Duodenal mucosa (tissue), 2 donors: ENCODE measurements around the gene DSG3.
"Not testable (repeated sequence)": the region's sequence is repeated elsewhere in the genome, so short reads cannot be mapped to it uniquely, and the experiment has no call there.

Experiments
- H3K27ac ChIP-seq: one replicate; pipeline ENCODE4 v1.7.0; 2013; ENCODE audit warnings: low read depth, low read length
- H3K27me3 ChIP-seq, 2 donors: one replicate each; pipeline ENCODE4 v1.7.0; 2013; ENCODE audit warnings: low read length in 2 of 2, control low read depth in 1 of 2; ENCODE audit not compliant: insufficient read depth in 2 of 2, control insufficient read depth in 1 of 2
- H3K36me3 ChIP-seq, 2 donors: one replicate each; pipeline ENCODE4 v1.7.0; 2013; ENCODE audit warnings: low read length in 2 of 2, control low read depth in 1 of 2; ENCODE audit not compliant: insufficient read depth in 2 of 2, control insufficient read depth in 1 of 2
- H3K4me1 ChIP-seq, 2 donors: one replicate each; pipeline ENCODE4 v1.7.0; 2013; ENCODE audit warnings: low read length in 2 of 2, control low read depth in 1 of 2; ENCODE audit not compliant: insufficient read depth in 2 of 2, control insufficient read depth in 1 of 2
- H3K4me3 ChIP-seq, 2 donors: one replicate each; pipeline ENCODE4 v1.7.0; 2013; ENCODE audit warnings: low read length in 2 of 2, low read depth in 1 of 2
- H3K9ac ChIP-seq, 2 donors: one replicate each; pipeline ENCODE4 v1.7.0; 2013; ENCODE audit warnings: low read length in 2 of 2, low read depth in 1 of 2
- H3K9me3 ChIP-seq, 2 donors: one replicate each; pipeline ENCODE4 v1.7.0; 2013; ENCODE audit warnings: low read length in 2 of 2, control low read depth in 1 of 2; ENCODE audit not compliant: control insufficient read depth in 1 of 2

Gene DSG3

GRCh38 chr18:31489311-31489710, 41.8 kb downstream of the DSG3 start:
- Histone ChIP-seq H3K4me1 (peaks cover 5 to 12% of the 10 kb centered on the region in 2 donors), H3K27ac (no peak overlapping the region), H3K27me3 (no peaks in the 10 kb centered on the region), H3K9me3 (no peaks in the 10 kb centered on the region), H3K36me3 (no peaks in the 10 kb centered on the region), H3K9ac (no peak overlapping the region), H3K4me3 (no peak overlapping the region)

DNA sequence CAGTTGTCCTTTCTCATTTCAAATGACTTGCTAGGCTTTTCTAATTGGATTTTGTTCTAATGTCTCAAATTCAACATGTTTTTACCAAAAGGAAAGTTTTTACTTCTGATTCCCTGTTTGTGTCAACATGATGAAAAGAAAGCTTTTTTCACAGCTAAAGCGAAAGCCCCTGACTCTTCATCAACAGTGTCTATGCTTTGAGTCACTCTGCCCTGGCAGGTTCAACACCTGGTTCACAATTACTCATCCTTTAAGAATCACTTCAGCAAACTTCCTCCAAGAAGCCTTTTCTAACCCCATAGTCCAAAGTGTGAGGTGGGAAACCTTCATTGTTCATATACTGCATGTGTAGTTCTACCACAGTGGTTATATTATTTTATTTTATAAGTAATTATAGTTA, 42.8 kb downstream of the DSG3 start:
- H3K27me3 ChIP-seq: no peaks in the 10 kb centered on the region
- H3K4me1 ChIP-seq: peaks cover 5 to 12% of the 10 kb centered on the region in 2 donors
- H3K36me3 ChIP-seq: no peaks in the 10 kb centered on the region
- no peak overlapping the region for H3K27ac ChIP-seq
- H3K9ac ChIP-seq: no peak overlapping the region
- no peaks in the 10 kb centered on the region for H3K9me3 ChIP-seq
- H3K4me3 ChIP-seq: no peak overlapping the region

GRCh38 chr18:31490833-31491232, 43.3 kb downstream of the DSG3 start:
- H3K9ac ChIP-seq: no peak overlapping the region
- H3K9me3 ChIP-seq: no peaks in the 10 kb centered on the region
- peaks cover 5 to 12% of the 10 kb centered on the region in 2 donors for H3K4me1 ChIP-seq
- no peaks in the 10 kb centered on the region for H3K27me3 ChIP-seq
- no peak overlapping the region for H3K27ac ChIP-seq
- no peaks in the 10 kb centered on the region for H3K36me3 ChIP-seq
- H3K4me3 ChIP-seq: no peak overlapping the region

GRCh38 chr18:31491586-31491985, 44.0 kb downstream of the DSG3 start:
- Histone ChIP-seq H3K36me3 (no peaks in the 10 kb centered on the region), H3K27ac (no peak overlapping the region), H3K9ac (no peak overlapping the region), H3K4me1 (peaks cover 5 to 12% of the 10 kb centered on the region in 2 donors), H3K27me3 (no peaks in the 10 kb centered on the region), H3K4me3 (no peak overlapping the region), H3K9me3 (no peaks in the 10 kb centered on the region)

DNA sequence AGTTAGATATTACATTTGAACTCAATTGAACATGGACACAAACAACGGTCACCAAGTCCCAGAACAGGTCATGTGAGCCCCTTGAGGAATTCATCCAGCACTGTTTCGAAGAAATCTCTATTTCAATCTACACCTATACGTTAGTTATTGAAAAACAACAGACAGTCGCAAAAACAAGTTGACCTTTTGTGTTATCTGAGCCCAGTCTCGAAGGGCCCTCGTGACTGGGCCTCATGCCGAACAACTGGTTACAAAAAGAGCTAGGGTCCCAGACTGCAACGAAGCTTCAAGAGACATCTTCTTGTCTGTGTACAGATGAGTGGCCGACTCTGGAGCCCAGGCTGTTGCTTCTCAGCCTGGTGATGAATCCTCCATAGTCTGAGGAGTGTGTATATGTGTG, 45.1 kb downstream of the DSG3 start:
- no peak overlapping the region for H3K4me3 ChIP-seq
- no peaks in the 10 kb centered on the region for H3K36me3 ChIP-seq
- no peaks in the 10 kb centered on the region for H3K9me3 ChIP-seq
- H3K27ac ChIP-seq: no peak overlapping the region
- no peaks in the 10 kb centered on the region for H3K27me3 ChIP-seq
- no peak overlapping the region for H3K9ac ChIP-seq
- peaks cover 5 to 12% of the 10 kb centered on the region in 2 donors for H3K4me1 ChIP-seq

GRCh38 chr18:31493171-31493570, 45.6 kb downstream of the DSG3 start:
- no peak overlapping the region for H3K4me3 ChIP-seq
- H3K9ac ChIP-seq: no peak overlapping the region
- H3K27me3 ChIP-seq: no peaks in the 10 kb centered on the region
- no peak overlapping the region for H3K27ac ChIP-seq
- no peaks in the 10 kb centered on the region for H3K9me3 ChIP-seq
- peaks cover 5 to 12% of the 10 kb centered on the region in 2 donors for H3K4me1 ChIP-seq
- H3K36me3 ChIP-seq: no peaks in the 10 kb centered on the region

DNA sequence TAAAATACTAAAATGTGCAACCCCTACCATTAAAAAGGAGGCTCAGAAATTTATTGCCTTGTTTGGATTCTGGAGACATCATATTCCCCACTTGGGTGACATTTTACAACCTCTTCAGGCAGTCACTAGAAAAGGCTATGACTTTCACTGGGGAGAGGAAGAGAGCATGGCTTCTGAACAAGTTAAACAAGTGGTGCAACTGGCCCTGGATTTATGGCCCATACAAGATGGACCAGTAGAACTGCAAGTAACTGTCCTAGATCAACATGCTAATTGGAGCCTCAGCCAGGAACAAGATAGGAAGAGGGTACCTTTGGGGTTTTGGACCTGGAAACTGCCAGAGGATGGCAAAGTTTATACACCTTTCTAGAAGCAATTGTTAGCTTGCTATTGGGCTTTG, 46.4 kb downstream of the DSG3 start:
- peaks cover 5 to 12% of the 10 kb centered on the region in 2 donors for H3K4me1 ChIP-seq
- H3K27ac ChIP-seq: no peak overlapping the region
- no peak overlapping the region for H3K4me3 ChIP-seq
- no peak overlapping the region for H3K9ac ChIP-seq
- no peaks in the 10 kb centered on the region for H3K9me3 ChIP-seq
- H3K27me3 ChIP-seq: peaks cover 0 to 4% of the 10 kb centered on the region in 2 donors
- H3K36me3 ChIP-seq: no peaks in the 10 kb centered on the region

DNA sequence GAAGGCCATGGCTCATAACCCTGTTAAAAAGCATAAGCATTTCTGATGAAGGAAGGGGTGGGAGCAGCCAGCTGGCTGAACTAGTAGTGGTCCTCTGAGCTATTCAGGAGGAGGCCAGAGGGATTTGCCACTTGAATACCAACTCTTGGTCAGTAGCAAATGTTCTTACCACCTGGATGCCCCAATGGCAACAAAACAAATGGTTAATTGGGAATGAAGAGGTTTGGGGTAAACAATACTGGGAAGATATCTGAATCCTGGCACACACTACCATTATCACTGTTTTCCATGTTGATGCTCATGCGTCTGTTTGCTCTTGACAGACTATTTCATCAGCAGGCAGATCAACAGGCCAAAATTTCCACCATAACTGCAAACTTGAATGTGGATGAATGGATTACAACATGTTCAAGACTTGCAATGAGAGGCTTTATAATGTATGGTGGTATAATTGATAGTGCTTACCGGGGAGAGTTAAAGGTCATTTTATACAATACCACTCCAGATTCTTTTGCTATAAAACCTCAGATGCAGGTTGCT, 47.2 kb downstream of the DSG3 start:
- H3K36me3 ChIP-seq, H3K27ac ChIP-seq, H3K27me3 ChIP-seq, H3K9me3 ChIP-seq, H3K4me3 ChIP-seq, H3K9ac ChIP-seq: not testable (repeated sequence)
- H3K4me1 ChIP-seq: peaks cover 8 to 14% of the 10 kb centered on the region in 2 donors

- Histone ChIP-seq H3K27ac (peak overlapping the region; percentile 91), H3K36me3 (no peaks in the 10 kb centered on the region), H3K4me3 (peak overlapping the region; percentile 61 to 63), H3K4me1 (peaks cover 16 to 19% of the 10 kb centered on the region in 2 donors), H3K9me3 (no peaks in the 10 kb centered on the region), H3K27me3 (peaks cover 3 to 8% of the 10 kb centered on the region in 2 donors), H3K9ac (peak overlapping the region; percentile 69 to 73)
These were observed 49.9 kb downstream of the DSG3 start for GRCh38 chr18:31497404-31497835.

- peak within 1 kb of the TSS; percentile 85 to 97 for H3K9ac ChIP-seq
- peaks cover 3 to 8% of the 10 kb centered on the region in 2 donors for H3K27me3 ChIP-seq
- no peaks in the 10 kb centered on the region for H3K36me3 ChIP-seq
- H3K4me1 ChIP-seq: peaks cover 16 to 19% of the 10 kb centered on the region in 2 donors
- H3K9me3 ChIP-seq: no peaks in the 10 kb centered on the region
- H3K4me3 ChIP-seq: peak within 1 kb of the TSS; percentile 73 to 88
- peak within 1 kb of the TSS; percentile 92 for H3K27ac ChIP-seq
These were observed 50.5 kb downstream of the DSG3 start, which contains the start of gene DSG2 for GRCh38 chr18:31497836-31498573. DSG2 (plus strand) TSS chr18:31498177; CDS start chr18:31498252, 75 bp downstream.
